GM19035 (cell line): ENCODE data around the gene ZNF316.
A peak's percentile ranks its signal among the peaks of the same experiment; 100 is the strongest.

Source experiments
- ATAC-seq: cut with Tn5 transposase; IDR thresholded peaks from one replicate; pipeline ENCODE4 v1.9.1; 2021; ENCODE audit not compliant: unreplicated experiment

ZNF316 gene

GRCh38 chr7:6636741-6637543 lies at the start of gene ZNF316:
ZNF316 (plus strand) TSS chr7:6637318; CDS start chr7:6642410, 5,092 bp downstream.
- ATAC-seq = peak; percentile 75

- no peak for ATAC-seq
Measured at GRCh38 chr7:6588566-6588965, 48.6 kb upstream of the ZNF316 start.

DNA sequence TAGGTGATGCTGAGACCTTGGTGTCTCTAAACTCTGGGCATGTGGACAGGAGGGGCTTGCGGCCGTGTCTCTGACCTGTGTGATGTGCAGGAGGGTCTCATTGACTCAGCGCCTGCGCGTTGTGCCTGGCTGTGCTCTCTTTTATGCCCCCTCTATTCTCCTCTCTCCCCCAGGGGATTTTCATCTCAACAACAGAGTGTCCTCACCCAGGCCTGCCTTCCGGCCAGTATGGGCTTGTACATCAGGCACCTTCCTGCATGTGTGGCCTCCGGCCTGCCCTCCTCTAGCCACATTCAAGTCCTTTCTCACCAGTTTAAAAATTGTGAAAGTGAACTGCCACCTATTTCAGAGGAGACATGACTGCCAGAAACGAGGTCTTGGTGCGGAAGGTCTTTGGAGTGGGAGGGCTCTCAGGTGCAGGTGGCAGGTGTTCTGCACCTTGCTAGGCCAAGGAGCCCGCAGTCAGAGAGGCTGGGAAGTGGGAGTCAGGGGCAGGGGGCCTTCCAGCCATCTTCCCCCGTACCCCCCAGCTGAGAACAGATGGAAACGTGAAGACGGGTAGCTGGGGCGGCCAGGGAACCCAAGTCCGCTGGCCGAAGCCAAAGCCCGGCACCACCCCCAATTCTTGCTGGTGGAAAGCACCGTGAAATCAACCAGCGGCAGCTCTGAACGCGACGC lies 47.8 kb upstream of the ZNF316 start:
- ATAC-seq = no peak

GRCh38 chr7:6589829-6590644 lies 47.1 kb upstream of the ZNF316 start, which contains the start of gene INTS15:
INTS15 (plus strand) TSS chr7:6590021; CDS start chr7:6590284, 263 bp downstream.
- ATAC-seq = peak; percentile 80

- ATAC-seq = no peak
Measured at GRCh38 chr7:6590645-6591110, 46.4 kb upstream of the ZNF316 start.

DNA sequence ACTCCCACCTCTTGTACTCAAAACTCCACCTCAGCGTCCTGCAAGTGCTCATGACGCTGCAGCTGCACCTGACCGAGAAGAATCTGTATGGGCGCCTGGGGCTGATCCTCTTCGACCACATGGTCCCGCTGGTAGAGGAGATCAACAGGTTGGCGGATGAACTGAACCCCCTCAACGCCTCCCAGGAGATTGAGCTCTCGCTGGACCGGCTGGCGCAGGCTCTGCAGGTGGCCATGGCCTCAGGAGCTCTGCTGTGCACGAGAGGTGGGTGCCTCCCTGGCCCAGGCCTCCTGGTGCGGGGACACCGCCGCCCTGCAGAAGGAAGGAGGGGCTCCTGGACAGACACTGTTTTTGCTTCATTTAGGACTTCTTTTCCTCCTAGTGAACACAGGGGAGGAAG lies 37.0 kb upstream of the ZNF316 start:
- no peak for ATAC-seq

DNA sequence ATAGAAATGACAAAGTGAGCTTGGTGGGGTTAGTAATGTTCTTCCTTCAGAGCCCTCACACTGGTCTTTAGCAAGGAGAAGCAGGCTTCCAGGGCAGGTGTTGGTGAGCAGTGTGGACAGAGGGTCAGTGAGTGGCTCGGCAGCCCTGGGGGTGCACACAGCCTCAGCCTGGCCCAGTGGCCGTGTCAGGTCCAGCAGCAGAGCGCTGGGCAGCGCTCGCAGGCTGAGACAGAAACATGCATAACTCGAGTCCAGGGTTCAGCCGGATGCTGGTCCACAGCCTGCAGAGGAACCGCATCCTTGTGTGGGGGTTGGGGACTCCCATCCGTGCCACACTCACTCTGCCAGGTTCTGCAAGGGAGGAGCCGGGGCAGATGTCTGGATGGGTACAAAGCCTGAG lies 32.7 kb upstream of the ZNF316 start:
- no peak for ATAC-seq

- no peak for ATAC-seq
Measured at GRCh38 chr7:6606866-6607583, 30.1 kb upstream of the ZNF316 start.

- ATAC-seq = no peak
Measured at GRCh38 chr7:6607651-6608051, 29.5 kb upstream of the ZNF316 start.

- no peak for ATAC-seq
Measured at GRCh38 chr7:6608081-6608480, 29.0 kb upstream of the ZNF316 start.

DNA sequence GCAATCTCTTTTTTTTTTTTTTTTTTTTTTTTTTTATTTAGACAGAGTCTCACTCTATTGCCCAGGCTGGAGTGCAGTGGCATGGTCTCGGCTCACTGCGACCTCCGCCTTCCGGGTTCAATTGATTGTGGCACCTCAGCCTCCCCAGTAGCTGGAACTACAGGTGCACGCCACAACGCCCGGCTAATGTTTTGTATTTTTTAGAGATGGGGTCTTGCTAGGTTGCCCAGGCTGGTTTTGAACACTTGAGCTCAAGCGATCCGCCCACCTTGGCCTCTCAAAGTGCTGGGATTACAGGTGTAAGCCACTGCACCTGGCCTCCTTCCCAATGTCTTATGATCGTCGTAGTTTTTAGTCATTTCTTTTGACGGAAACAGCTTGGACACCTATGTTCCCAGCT lies 28.3 kb upstream of the ZNF316 start:
- ATAC-seq = no peak

- ATAC-seq = no peak
Measured at GRCh38 chr7:6612819-6613218, 24.3 kb upstream of the ZNF316 start.

DNA sequence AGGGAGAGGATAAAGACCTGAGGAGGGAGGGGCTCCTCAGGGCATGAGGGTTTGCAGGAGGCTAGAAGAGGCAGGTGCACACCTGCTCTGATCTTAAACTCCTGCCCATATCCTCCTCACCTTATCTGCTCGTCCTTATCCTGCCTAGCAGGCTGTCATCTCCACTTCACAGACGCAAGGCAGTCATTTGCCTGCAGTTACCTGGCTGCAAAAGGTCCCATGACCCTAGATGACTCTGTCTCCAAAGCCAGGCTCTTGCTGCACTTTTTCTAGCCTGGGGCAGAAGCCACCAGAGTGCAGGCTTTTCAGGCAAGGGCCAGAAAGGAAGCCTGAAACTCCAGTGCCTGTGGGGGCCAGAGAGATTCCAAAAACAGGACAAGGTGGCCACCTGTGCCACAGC lies 23.4 kb upstream of the ZNF316 start:
- ATAC-seq = no peak

GRCh38 chr7:6614953-6615722 lies 22.0 kb upstream of the ZNF316 start, which contains the start of gene ZNF853:
ZNF853 (plus strand) TSS chr7:6615610; CDS start chr7:6616175, 565 bp downstream.
- no peak for ATAC-seq

- ATAC-seq = no peak
Measured at GRCh38 chr7:6615723-6616555, 21.2 kb upstream of the ZNF316 start.

- ATAC-seq = no peak
Measured at GRCh38 chr7:6616854-6617643, 20.1 kb upstream of the ZNF316 start.

GRCh38 chr7:6618621-6619020 lies 18.5 kb upstream of the ZNF316 start:
- no peak for ATAC-seq

DNA sequence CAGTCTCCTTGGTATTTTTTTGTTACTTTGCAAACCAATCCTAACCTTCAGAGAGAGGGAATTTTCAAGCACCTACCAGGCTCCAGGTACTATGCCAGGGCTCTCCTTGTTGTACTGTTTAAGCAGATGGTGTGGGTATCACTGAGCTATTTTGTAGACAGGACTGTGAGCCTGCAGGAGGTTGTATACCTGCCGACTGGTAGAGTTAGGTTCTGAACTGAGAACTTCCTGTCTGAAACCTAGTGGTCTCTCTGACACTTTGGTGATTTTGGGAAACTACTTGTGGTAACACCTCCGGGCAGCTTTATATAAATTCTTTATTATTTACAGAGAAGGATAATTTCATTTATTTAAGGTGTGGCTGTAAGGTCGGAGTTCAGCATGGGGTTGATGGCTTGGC lies 17.2 kb upstream of the ZNF316 start:
- ATAC-seq = no peak
